Natural killer cell treated with Interleukin-12 subunit alpha and Interleukin-12 subunit beta and Interleukin-15 and Interleukin-18, amount 100 ng/mL, for 72 hours (primary cell): Measurements from ENCODE around the gene GALNT9. TPM values are rescaled to one million over a fixed set of nuclear protein-coding genes. Genes with fewer than 3 reads are reported as not detected.
A peak's percentile ranks its signal among the peaks of the same experiment; 100 is the strongest.
"Not testable (repeated sequence)": the region's sequence is repeated elsewhere in the genome, so short reads cannot be mapped to it uniquely, and the experiment has no call there.

Experiments used
- ATAC-seq, 2 donors: fragments of 150-1000 bp; cut with Tn5 transposase in 1 of 2; sonication (Bioruptor Pico), chemical (Tn5 transposase) in 1 of 2; 2 replicates each; pipeline ENCODE4 v1.10.0; 2021
- DNase-seq: peaks from one replicate; pipeline ENCODE4 v3.0.0; 2022; ENCODE audit warnings: low spot score
- H3K27ac Mint-ChIP-seq, 2 donors: 1 replicate in 1 of 2; 2 replicates in 1 of 2; pipeline ENCODE4 v1.8.0; 2022; ENCODE audit warnings: mixed read lengths in 2 of 2, mild to moderate bottlenecking in 1 of 2, moderate library complexity in 1 of 2
- H3K27me3 Mint-ChIP-seq, 2 donors: 1 replicate in 1 of 2; 2 replicates in 1 of 2; pipeline ENCODE4 v1.8.0; 2022; ENCODE audit warnings: mixed read lengths in 2 of 2
- H3K36me3 Mint-ChIP-seq: one replicate; pipeline ENCODE4 v1.8.0; 2022; ENCODE audit warnings: mixed read lengths
- H3K4me1 Mint-ChIP-seq, 2 donors: 1 replicate in 1 of 2; 2 replicates in 1 of 2; pipeline ENCODE4 v1.8.0; 2022; ENCODE audit warnings: low read depth in 2 of 2, mixed read lengths in 2 of 2, mild to moderate bottlenecking in 1 of 2
- H3K4me3 Mint-ChIP-seq: one replicate; pipeline ENCODE4 v1.8.0; 2022; ENCODE audit warnings: mixed read lengths
- H3K9me3 Mint-ChIP-seq: 2 replicates; pipeline ENCODE4 v1.8.0; 2022; ENCODE audit warnings: mixed read lengths
- total RNA-seq, 2 donors: library from RNA; stranded (reverse); gene quantifications; one replicate each; pipeline ENCODE4 v1.2.3, GENCODE V29; 2022

Gene GALNT9
- total RNA-seq, 2 donors from 2014 or later: not detected

DNA sequence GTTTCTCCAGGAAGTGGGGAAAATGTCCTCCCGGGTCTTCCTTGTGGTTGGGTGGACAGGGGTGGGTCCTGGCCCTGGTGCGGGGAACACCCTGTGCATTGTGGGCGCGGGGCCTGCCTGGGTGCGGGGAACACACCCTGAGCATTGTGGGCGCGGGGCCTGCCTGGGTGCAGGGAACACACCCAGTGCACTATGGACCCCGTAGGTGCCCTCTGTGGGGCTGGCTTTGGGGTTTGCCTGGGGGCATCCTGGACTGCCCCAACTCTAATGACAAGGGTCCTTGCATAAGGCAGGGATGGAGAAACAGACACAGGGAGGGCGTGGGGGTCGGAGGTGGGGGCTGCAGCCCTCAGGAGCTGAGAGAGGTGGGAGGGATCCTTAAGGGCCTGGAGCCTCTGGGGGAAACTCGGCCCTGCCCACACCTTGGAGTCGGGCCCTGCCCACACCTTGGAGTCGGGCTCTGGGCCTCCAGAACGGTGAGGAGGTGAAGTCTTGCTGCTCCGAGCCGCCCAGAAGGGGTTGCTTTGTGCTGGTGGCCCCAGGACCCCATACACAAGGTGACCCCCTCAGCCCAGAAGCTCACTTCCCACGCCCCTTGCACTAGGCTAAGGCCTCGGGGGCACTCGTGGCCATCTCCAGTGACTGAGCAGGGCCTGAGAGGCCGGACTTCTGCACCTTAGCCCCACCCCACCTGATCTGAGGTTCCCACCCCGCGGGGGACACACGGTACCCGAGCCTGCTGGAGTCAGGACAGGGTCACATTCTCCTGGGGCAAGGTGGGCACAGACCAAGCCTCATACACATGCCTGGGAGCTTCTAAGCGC, 69.3 kb downstream of the GALNT9 start:
- H3K4me1 Mint-ChIP-seq: no peaks in the 10 kb centered on the region

DNA sequence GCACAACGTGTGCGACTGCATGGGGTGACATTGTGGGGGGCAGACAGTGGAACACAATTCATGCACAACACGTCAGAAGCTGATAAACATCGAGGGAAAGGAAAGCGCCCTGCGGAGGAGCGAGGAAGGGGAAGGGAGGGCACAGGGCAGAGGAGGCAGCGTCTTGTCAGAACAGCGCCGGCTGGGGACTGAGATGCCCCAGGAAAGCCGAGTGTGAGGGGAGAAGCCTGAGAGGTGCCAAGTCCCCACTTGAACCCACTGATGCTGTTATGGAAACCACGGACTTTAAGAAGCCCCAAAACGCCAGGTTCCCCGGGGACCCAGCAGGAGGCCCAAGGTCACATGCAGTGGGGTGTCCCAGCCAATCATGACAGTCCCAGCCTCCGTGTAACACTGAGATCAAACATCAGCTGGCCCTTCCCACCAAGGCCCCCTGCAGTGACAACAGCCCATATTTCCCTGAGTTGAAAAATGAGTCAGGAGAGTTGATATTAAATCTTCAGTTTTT, 70.0 kb downstream of the GALNT9 start:
- ATAC-seq: no peak
- no peaks in the 10 kb centered on the region for H3K27me3 Mint-ChIP-seq
- no peaks in the 10 kb centered on the region for H3K9me3 Mint-ChIP-seq
- DNase-seq: no peak
- no peaks in the 10 kb centered on the region for H3K4me1 Mint-ChIP-seq
- peak overlapping the region in 1 of 2 donors; percentile 56 for H3K27ac Mint-ChIP-seq
- H3K4me3 Mint-ChIP-seq: no peak overlapping the region
- H3K36me3 Mint-ChIP-seq: no peaks in the 10 kb centered on the region

More for the DNA sequence above, 69.3 kb downstream of the GALNT9 start:
- no peaks in the 10 kb centered on the region for H3K36me3 Mint-ChIP-seq
- no peak overlapping the region for H3K4me3 Mint-ChIP-seq
- H3K27ac Mint-ChIP-seq: no peak overlapping the region
- no peaks in the 10 kb centered on the region for H3K9me3 Mint-ChIP-seq
- ATAC-seq (no peak), DNase-seq (no peak)
- H3K27me3 Mint-ChIP-seq: no peaks in the 10 kb centered on the region

GRCh38 chr12:132258543-132258942, 70.8 kb downstream of the GALNT9 start:
- H3K27ac Mint-ChIP-seq: no peak overlapping the region
- no peaks in the 10 kb centered on the region for H3K4me1 Mint-ChIP-seq
- DNase-seq (peak; percentile 46), ATAC-seq (no peak)
- H3K27me3 Mint-ChIP-seq: no peaks in the 10 kb centered on the region
- H3K4me3 Mint-ChIP-seq: no peak overlapping the region
- H3K36me3 Mint-ChIP-seq: no peaks in the 10 kb centered on the region
- H3K9me3 Mint-ChIP-seq: no peaks in the 10 kb centered on the region

- Mint-ChIP-seq H3K9me3 (no peaks in the 10 kb centered on the region), H3K4me3 (no peak overlapping the region), H3K27me3 (no peaks in the 10 kb centered on the region), H3K27ac (no peak overlapping the region), H3K36me3 (no peaks in the 10 kb centered on the region), H3K4me1 (no peaks in the 10 kb centered on the region)
- ATAC-seq (no peak), DNase-seq (peak; percentile 44)
Observed at GRCh38 chr12:132257955-132258490, 71.4 kb downstream of the GALNT9 start.

GRCh38 chr12:132257206-132257954, 72.0 kb downstream of the GALNT9 start:
- peak; percentile 59 for DNase-seq
- H3K4me1 Mint-ChIP-seq: no peaks in the 10 kb centered on the region
- H3K27me3 Mint-ChIP-seq: no peaks in the 10 kb centered on the region
- no peak overlapping the region for H3K4me3 Mint-ChIP-seq
- ATAC-seq: peak in 1 of 2 donors; percentile 15
- no peaks in the 10 kb centered on the region for H3K36me3 Mint-ChIP-seq
- H3K9me3 Mint-ChIP-seq: no peaks in the 10 kb centered on the region
- no peak overlapping the region for H3K27ac Mint-ChIP-seq

GRCh38 chr12:132256646-132257045, 72.7 kb downstream of the GALNT9 start:
- H3K9me3 Mint-ChIP-seq: no peaks in the 10 kb centered on the region
- no peak overlapping the region for H3K27ac Mint-ChIP-seq
- ATAC-seq (no peak), DNase-seq (no peak)
- H3K4me3 Mint-ChIP-seq: no peak overlapping the region
- H3K4me1 Mint-ChIP-seq: no peaks in the 10 kb centered on the region
- H3K36me3 Mint-ChIP-seq: no peaks in the 10 kb centered on the region
- no peaks in the 10 kb centered on the region for H3K27me3 Mint-ChIP-seq

- Mint-ChIP-seq H3K4me3 (no peak overlapping the region), H3K36me3 (no peaks in the 10 kb centered on the region), H3K4me1 (no peaks in the 10 kb centered on the region), H3K9me3 (no peaks in the 10 kb centered on the region), H3K27ac (no peak overlapping the region), H3K27me3 (no peaks in the 10 kb centered on the region)
- DNase-seq: no peak
- ATAC-seq: no peak
Observed at GRCh38 chr12:132255642-132256041, 73.7 kb downstream of the GALNT9 start.

- DNase-seq (peak; percentile 45), ATAC-seq (no peak)
- no peak overlapping the region for H3K4me3 Mint-ChIP-seq
- no peaks in the 10 kb centered on the region for H3K36me3 Mint-ChIP-seq
- H3K4me1 Mint-ChIP-seq: no peaks in the 10 kb centered on the region
- no peak overlapping the region for H3K27ac Mint-ChIP-seq
- H3K27me3 Mint-ChIP-seq: no peaks in the 10 kb centered on the region
- H3K9me3 Mint-ChIP-seq: no peaks in the 10 kb centered on the region
Observed at GRCh38 chr12:132253698-132254480, 75.5 kb downstream of the GALNT9 start.

- not testable (repeated sequence) for H3K27ac Mint-ChIP-seq, H3K4me3 Mint-ChIP-seq, DNase-seq, H3K4me1 Mint-ChIP-seq, H3K27me3 Mint-ChIP-seq, H3K36me3 Mint-ChIP-seq, ATAC-seq, H3K9me3 Mint-ChIP-seq
Observed at GRCh38 chr12:132252981-132253380, 76.4 kb downstream of the GALNT9 start.

GRCh38 chr12:132251741-132252490, 77.5 kb downstream of the GALNT9 start:
- H3K4me3 Mint-ChIP-seq: no peak overlapping the region
- ATAC-seq (peak; percentile 22 to 28), DNase-seq (peak; percentile 52)
- no peaks in the 10 kb centered on the region for H3K9me3 Mint-ChIP-seq
- H3K4me1 Mint-ChIP-seq: no peaks in the 10 kb centered on the region
- no peaks in the 10 kb centered on the region for H3K36me3 Mint-ChIP-seq
- H3K27me3 Mint-ChIP-seq: peaks cover 0 to 5% of the 10 kb centered on the region in 2 donors
- H3K27ac Mint-ChIP-seq: no peak overlapping the region

DNA sequence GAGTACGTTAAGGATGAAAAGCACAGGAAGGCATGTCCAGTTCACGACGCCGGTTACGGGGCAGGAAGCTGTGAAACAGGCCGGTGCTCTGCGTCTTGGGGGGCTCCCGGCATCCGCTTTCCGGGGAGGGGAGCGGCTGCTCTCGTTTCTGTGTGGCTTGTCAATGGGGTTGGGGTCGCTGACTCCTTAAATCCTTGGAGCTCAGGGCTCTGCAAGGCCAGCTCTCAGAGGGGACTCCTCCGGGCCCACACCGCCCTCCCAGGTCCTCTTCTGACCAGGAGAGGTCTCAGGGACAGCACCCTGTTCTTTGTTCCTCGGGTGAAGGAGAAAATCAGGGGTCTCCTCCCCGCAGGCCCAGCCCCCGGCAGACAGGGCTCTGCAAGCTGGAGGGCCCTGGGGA, 78.1 kb downstream of the GALNT9 start:
- peaks cover 0 to 5% of the 10 kb centered on the region in 2 donors for H3K27me3 Mint-ChIP-seq
- no peak overlapping the region for H3K4me3 Mint-ChIP-seq
- H3K36me3 Mint-ChIP-seq: no peaks in the 10 kb centered on the region
- no peak for ATAC-seq
- no peak overlapping the region for H3K27ac Mint-ChIP-seq
- no peaks in the 10 kb centered on the region for H3K4me1 Mint-ChIP-seq
- DNase-seq: peak; percentile 42
- H3K9me3 Mint-ChIP-seq: no peaks in the 10 kb centered on the region

DNA sequence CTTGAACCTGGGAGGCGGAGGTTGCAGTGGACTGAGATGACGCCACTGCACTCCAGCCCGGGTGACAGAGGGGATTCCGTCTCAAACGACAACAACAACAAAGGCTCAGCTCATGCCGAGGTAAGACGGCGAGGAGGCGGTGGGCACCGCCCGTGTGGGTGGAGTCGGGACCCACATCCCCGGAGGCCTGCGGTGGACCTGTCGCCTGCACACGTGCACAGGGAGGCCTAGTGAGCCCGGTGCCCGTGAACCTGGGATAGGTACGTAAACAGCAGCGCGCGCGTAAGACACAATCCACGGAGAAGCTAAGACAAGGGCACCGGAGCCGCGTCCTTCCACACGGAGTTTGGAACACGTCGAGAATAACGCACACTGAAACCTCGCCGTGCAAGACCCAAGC, 78.7 kb downstream of the GALNT9 start:
- Mint-ChIP-seq H3K4me1 (no peaks in the 10 kb centered on the region), H3K27me3 (peaks cover 0 to 5% of the 10 kb centered on the region in 2 donors), H3K9me3 (no peaks in the 10 kb centered on the region), H3K4me3 (no peak overlapping the region), H3K36me3 (no peaks in the 10 kb centered on the region), H3K27ac (no peak overlapping the region)
- DNase-seq (peak; percentile 54), ATAC-seq (no peak)
